PC-9 (cell line): ENCODE results near the gene UBXN6. TPM values are rescaled to one million over a fixed set of nuclear protein-coding genes. Genes with fewer than 3 reads are reported as not detected.

Experiments
- BruUV-seq: library from RNA; stranded (reverse); fragments of 400-500 nt; replicated peaks from 2 replicates; lab custom pipeline; 2021; lab: Mats Ljungman, UMichigan
- CTCF ChIA-PET: fragments of 300-600 bp; sonication (Branson Sonifier 250); formaldehyde crosslinking; loops from one replicate; lab custom pipeline; 2022; ENCODE audit warnings: antibody characterized with exemption; lab: Charles Lee
- POLR2A ChIA-PET: fragments of 300-600 bp; sonication (Branson Sonifier 250); formaldehyde crosslinking; loops from one replicate; lab custom pipeline; 2022; ENCODE audit warnings: antibody characterized with exemption; ENCODE audit not compliant: unreplicated experiment; lab: Charles Lee
- DNase-seq, 2 experiments: peaks; one replicate each; pipeline versions ENCODE4 v3.0.0 to v3.0.0-alpha.2; 2015 to 2022; ENCODE audit warnings: mixed read lengths in 1 of 2
- H2AFZ ChIP-seq: fragments of 200-600 bp; sonication (generic); 2 replicates; pipeline ENCODE4 v1.8.1; 2017; ENCODE audit warnings: antibody characterized with exemption
- H3F3A ChIP-seq: fragments of 200-600 bp; sonication (generic); 2 replicates; pipeline ENCODE4 v1.8.1; 2017; ENCODE audit warnings: antibody characterized with exemption, mild to moderate bottlenecking, low read depth; ENCODE audit not compliant: insufficient read depth
- H3K27ac ChIP-seq: fragments of 200-600 bp; sonication (generic); 2 replicates; pipeline ENCODE4 v1.6.1; 2016; ENCODE audit warnings: mixed run types
- H3K27me3 ChIP-seq: fragments of 200-600 bp; sonication (generic); 2 replicates; pipeline ENCODE4 v1.6.1; 2016; ENCODE audit warnings: low read depth, mixed run types; ENCODE audit not compliant: insufficient read depth
- H3K36me3 ChIP-seq: fragments of 200-600 bp; sonication (generic); 2 replicates; pipeline ENCODE4 v1.6.1; 2016; ENCODE audit warnings: low read depth, mixed run types
- H3K4me1 ChIP-seq: fragments of 200-600 bp; sonication (generic); replicated peaks from 2 replicates; pipeline ENCODE4 v1.6.1; 2016; ENCODE audit warnings: mixed run types; ENCODE audit not compliant: insufficient read depth
- H3K4me2 ChIP-seq: fragments of 200-600 bp; sonication (generic); 2 replicates; pipeline ENCODE4 v1.6.1; 2017; ENCODE audit warnings: mixed run types
- H3K4me3 ChIP-seq: fragments of 200-600 bp; sonication (generic); 2 replicates; pipeline ENCODE4 v1.6.1; 2016; ENCODE audit warnings: mixed run types
- H3K79me2 ChIP-seq: fragments of 200-600 bp; sonication (generic); 2 replicates; pipeline ENCODE4 v1.6.1; 2017; ENCODE audit warnings: low read depth, mixed run types
- H3K9me2 ChIP-seq: fragments of 200-600 bp; sonication (generic); 2 replicates; pipeline ENCODE4 v1.8.1; 2017; ENCODE audit warnings: mild to moderate bottlenecking; ENCODE audit not compliant: insufficient read depth
- H3K9me3 ChIP-seq: fragments of 200-600 bp; sonication (generic); 2 replicates; pipeline ENCODE4 v1.8.1; 2016; ENCODE audit warnings: low read depth; ENCODE audit not compliant: insufficient read depth
- H4K20me1 ChIP-seq: fragments of 200-600 bp; sonication (generic); 2 replicates; pipeline ENCODE4 v1.8.1; 2017; ENCODE audit not compliant: insufficient read depth
- EZH2 ChIP-seq: fragments of 200-600 bp; sonication (generic); IDR thresholded peaks from 2 replicates; pipeline ENCODE4 v1.8.0; 2017; ENCODE audit warnings: antibody characterized with exemption, low read depth
- intact Hi-C: fragments of 100-400 bp; cut with micrococcal nuclease; formaldehyde crosslinking; loops from one replicate; pipeline ENCODE4 v1.10.0; 2022; ENCODE audit not compliant: unreplicated experiment
- total RNA-seq: library from RNA; stranded (reverse); gene quantifications from 2 replicates; pipeline ENCODE4 v1.2.3, GENCODE V29; 2021
- TF ChIP-seq, protein P1 (sequence below): fragments of 200-600 bp; sonication (generic); conservative IDR thresholded peaks from 2 replicates; pipeline ENCODE4 v1.6.1; 2017; ENCODE audit warnings: mixed run types, antibody characterized with exemption, mild to moderate bottlenecking, moderate library complexity

Gene UBXN6
- total RNA-seq, 1 experiment from 2014 or later: 79.4 TPM

DNA sequence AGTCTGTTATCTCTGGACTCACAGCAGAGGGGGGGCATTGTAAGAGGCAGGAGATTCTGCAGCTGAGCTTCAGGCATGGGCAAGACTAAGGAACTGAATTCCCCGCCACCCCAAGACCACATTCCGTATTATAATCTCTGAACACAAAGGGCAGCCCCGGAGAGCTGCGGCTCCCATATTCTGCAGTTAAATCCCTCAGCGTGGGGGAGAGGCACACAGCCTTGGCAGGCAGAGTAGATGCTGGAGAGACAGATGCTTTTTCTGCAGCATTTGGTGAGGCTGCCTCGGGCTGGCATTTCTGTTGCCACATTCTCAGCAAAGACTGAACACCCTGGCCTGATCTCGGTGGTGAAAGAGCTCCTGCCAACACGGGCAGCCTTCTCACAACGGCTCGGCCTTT, 42.2 kb downstream of the UBXN6 start:
- Histone ChIP-seq H3K4me1 (no peaks in the 10 kb centered on the region), H2AFZ (no peak overlapping the region)

DNA sequence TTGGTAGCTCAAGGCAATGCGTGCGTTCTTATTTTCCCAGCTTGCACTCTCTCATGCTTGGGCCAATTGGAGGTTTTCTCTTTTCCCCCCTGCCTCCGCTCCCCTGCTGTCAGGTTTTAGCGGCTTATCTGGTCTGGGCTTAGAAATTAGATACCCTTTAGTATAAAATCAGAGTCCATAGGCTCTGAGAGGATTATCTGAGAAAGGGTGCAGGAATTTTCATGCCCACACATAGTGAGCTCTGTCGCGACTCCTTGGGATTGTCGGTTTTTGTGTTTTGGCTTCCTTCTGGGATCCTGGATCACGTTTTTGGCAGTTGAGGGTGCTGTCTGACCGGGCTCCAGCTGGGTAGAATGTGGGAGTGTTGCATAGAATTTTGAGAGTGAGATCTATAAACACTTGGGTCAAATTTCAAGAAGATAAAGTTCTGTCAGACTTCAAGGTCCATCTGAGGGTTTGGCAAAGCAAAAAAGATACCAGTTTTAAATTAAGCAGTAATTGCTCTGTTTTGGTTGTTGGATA, 42.7 kb downstream of the UBXN6 start:
- Histone ChIP-seq H2AFZ (no peak overlapping the region), H3F3A (no peaks in the 10 kb centered on the region; the same call in 1 of the 2 replicates), H3K9me2 (no peaks in the 10 kb centered on the region), H3K4me2 (no peak overlapping the region), H3K79me2 (0 out of 2 replicates have a peak, but pooled peaks cover 12% of the 10 kb centered on the region), H3K27me3 (no peaks in the 10 kb centered on the region), H4K20me1 (no peaks in the 10 kb centered on the region), H3K9me3 (no peaks in the 10 kb centered on the region), H3K4me1 (no peaks in the 10 kb centered on the region), H3K36me3 (no peaks in the 10 kb centered on the region), H3K27ac (no peak overlapping the region), H3K4me3 (no peak overlapping the region)
- intact Hi-C loops: no loop called here
- TF ChIP-seq, protein P1, sequence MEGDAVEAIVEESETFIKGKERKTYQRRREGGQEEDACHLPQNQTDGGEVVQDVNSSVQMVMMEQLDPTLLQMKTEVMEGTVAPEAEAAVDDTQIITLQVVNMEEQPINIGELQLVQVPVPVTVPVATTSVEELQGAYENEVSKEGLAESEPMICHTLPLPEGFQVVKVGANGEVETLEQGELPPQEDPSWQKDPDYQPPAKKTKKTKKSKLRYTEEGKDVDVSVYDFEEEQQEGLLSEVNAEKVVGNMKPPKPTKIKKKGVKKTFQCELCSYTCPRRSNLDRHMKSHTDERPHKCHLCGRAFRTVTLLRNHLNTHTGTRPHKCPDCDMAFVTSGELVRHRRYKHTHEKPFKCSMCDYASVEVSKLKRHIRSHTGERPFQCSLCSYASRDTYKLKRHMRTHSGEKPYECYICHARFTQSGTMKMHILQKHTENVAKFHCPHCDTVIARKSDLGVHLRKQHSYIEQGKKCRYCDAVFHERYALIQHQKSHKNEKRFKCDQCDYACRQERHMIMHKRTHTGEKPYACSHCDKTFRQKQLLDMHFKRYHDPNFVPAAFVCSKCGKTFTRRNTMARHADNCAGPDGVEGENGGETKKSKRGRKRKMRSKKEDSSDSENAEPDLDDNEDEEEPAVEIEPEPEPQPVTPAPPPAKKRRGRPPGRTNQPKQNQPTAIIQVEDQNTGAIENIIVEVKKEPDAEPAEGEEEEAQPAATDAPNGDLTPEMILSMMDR: no peak
- TF ChIP-seq EZH2: no peak
- POLR2A ChIA-PET: interaction anchor here (0.6 kb wide), 1 partner anchor 15 kb away, joined by 4 read pairs; no protein-coding TSS in a partner anchor
- CTCF ChIA-PET: no interaction called here
- no TSS peak for BruUV-seq
- DNase-seq: no peak

More for the DNA sequence above, 42.2 kb downstream of the UBXN6 start:
- Histone ChIP-seq H3K36me3 (no peaks in the 10 kb centered on the region), H4K20me1 (no peaks in the 10 kb centered on the region), H3K9me2 (no peaks in the 10 kb centered on the region), H3K79me2 (0 out of 2 replicates have a peak, but pooled peaks cover 12% of the 10 kb centered on the region), H3K9me3 (no peaks in the 10 kb centered on the region), H3K27me3 (no peaks in the 10 kb centered on the region), H3K4me3 (no peak overlapping the region), H3K4me2 (no peak overlapping the region), H3F3A (no peaks in the 10 kb centered on the region; the same call in 1 of the 2 replicates), H3K27ac (no peak overlapping the region)
- POLR2A ChIA-PET: interaction anchor here (0.6 kb wide), 1 partner anchor 14 kb away, joined by 4 read pairs; no protein-coding TSS in a partner anchor
- CTCF ChIA-PET: no interaction called here
- TF ChIP-seq EZH2: no peak
- TF ChIP-seq, protein P1: no peak
- BruUV-seq: no TSS peak
- intact Hi-C loops: no loop called here
- no peak for DNase-seq

DNA sequence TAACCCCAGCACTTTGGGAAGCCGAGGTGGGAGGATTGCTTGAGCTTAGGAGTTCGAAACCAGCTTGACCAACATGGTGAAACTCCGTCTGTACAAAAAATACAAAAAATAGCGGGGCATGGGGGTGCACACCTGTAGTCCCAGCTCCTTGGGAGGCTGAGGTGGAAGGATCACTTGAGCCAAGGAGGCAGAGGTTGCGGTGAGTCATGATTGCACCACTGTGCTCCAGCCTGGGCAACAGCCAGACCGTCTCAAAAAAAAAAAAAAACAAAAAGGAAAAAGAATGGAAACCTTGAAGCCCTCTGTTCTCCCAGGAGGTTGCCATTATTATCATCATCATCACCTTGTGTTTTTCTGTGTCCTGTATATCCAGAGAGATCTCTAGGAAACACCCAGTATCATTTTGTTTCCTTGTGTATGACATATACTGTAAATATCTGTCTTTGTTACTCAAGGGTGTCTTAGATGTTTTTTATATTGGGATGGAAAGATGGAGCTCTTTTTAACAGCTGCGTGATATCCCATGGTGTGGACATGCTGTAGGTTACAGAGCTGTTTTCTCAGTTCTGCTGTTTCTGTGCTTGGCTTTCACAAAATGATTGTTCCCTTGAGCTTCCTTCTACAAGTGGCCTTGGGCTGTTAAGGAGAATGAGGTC, 43.3 kb downstream of the UBXN6 start:
- ChIA-PET POLR2A (no interaction called here), CTCF (no interaction called here)
- no peaks in the 10 kb centered on the region for H3K36me3 ChIP-seq
- no peak for TF ChIP-seq EZH2
- TF ChIP-seq, protein P1: no peak
- no peaks in the 10 kb centered on the region for H3K9me2 ChIP-seq
- H4K20me1 ChIP-seq: no peaks in the 10 kb centered on the region
- intact Hi-C loops: no loop called here
- H3K4me2 ChIP-seq: no peak overlapping the region
- no peak overlapping the region for H2AFZ ChIP-seq
- H3K4me1 ChIP-seq: no peaks in the 10 kb centered on the region
- H3K4me3 ChIP-seq: no peak overlapping the region
- H3K79me2 ChIP-seq: 0 out of 2 replicates have a peak, but pooled peaks cover 12% of the 10 kb centered on the region
- no peaks in the 10 kb centered on the region for H3K27me3 ChIP-seq
- no peaks in the 10 kb centered on the region; the same call in 1 of the 2 replicates for H3F3A ChIP-seq
- no peaks in the 10 kb centered on the region for H3K9me3 ChIP-seq
- H3K27ac ChIP-seq: no peak overlapping the region
- DNase-seq: no peak
- no TSS peak for BruUV-seq
